ENCODE measurements around the gene HEMK1. TPM values are rescaled to one million over a fixed set of nuclear protein-coding genes. Genes with fewer than 3 reads are reported as not detected.

The HEMK1 gene
- total RNA-seq, 2 experiments from 2014 or later, result 97.4 to 102 TPM

DNA sequence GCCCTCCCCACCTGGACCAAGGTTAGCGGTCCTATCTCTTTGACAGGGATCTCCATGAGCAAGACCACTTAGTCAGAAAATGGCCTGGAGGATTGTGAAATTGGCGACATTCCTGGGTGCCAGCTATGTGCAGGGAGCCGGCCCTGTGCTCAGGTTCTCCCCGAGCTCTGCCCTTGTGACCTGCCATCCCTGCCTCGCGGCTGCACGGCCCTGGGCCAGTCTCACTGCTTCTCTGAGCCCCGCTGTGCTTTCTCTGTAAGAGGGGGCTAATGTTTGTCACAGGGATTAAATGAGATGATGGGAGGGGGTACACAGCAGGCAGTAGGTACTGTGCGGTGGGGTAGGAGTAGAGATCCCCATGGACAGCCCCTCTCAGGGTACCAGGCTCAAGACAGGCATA lies 16.7 kb upstream of the HEMK1 start:
- ATAC-seq (ENCODE audit: low read depth), result no peak
- no peaks in the 10 kb centered on the region for H3K36me3 Mint-ChIP-seq
- H3K27ac Mint-ChIP-seq, result no peak overlapping the region

GRCh38 chr3:50554553-50554952 lies 14.8 kb upstream of the HEMK1 start:
- Mint-ChIP-seq H3K36me3 (no peaks in the 10 kb centered on the region), H3K4me1 (peaks cover 3% of the 10 kb centered on the region), H3K4me3 (no peak overlapping the region), H3K27ac (no peak overlapping the region), H3K27me3 (no peaks in the 10 kb centered on the region), H3K9me3 (no peaks in the 10 kb centered on the region)
- POLR2A ChIA-PET, result interaction anchor here (0.9 to 2.5 kb wide), 2 partner anchors 17 to 57 kb away, joined by 3 to 7 read pairs; partner anchors contain the start of gene CISH
- DNase-seq (no peak), ATAC-seq (ENCODE audit: low read depth) (peak; percentile 37)

More for the DNA sequence above, 16.7 kb upstream of the HEMK1 start:
- Mint-ChIP-seq H3K9me3 (no peaks in the 10 kb centered on the region), H3K4me3 (no peak overlapping the region), H3K4me1 (peaks cover 3% of the 10 kb centered on the region), H3K27me3 (no peaks in the 10 kb centered on the region)
- POLR2A ChIA-PET, result interaction anchor here (2.3 to 2.5 kb wide), 2 partner anchors 14 to 17 kb away, joined by 9 to 10 read pairs; partner anchors contain the start of genes C3orf18 and HEMK1
- no peak for DNase-seq

- DNase-seq (no peak), ATAC-seq (ENCODE audit: low read depth) (no peak)
- Mint-ChIP-seq H3K9me3 (no peaks in the 10 kb centered on the region), H3K36me3 (peaks cover 1% of the 10 kb centered on the region), H3K27ac (no peak overlapping the region), H3K4me1 (peaks cover 1% of the 10 kb centered on the region), H3K27me3 (no peaks in the 10 kb centered on the region), H3K4me3 (no peak overlapping the region)
- POLR2A ChIA-PET, result interaction anchor here (0.9 to 4.6 kb wide), 4 partner anchors 9 to 53 kb away, joined by 3 to 37 read pairs (median 3); partner anchors contain the start of genes C3orf18 and HEMK1
Measured at GRCh38 chr3:50557106-50557505, 12.2 kb upstream of the HEMK1 start.

GRCh38 chr3:50557915-50558314 lies 11.4 kb upstream of the HEMK1 start:
- peaks cover 3% of the 10 kb centered on the region for H3K4me1 Mint-ChIP-seq
- H3K9me3 Mint-ChIP-seq, result no peaks in the 10 kb centered on the region
- no peak overlapping the region for H3K27ac Mint-ChIP-seq
- ATAC-seq (ENCODE audit: low read depth), result no peak
- H3K4me3 Mint-ChIP-seq, result no peak overlapping the region
- peaks cover 1% of the 10 kb centered on the region for H3K36me3 Mint-ChIP-seq
- no peaks in the 10 kb centered on the region for H3K27me3 Mint-ChIP-seq
- POLR2A ChIA-PET, result interaction anchor here (0.9 to 4.6 kb wide), 4 partner anchors 9 to 52 kb away, joined by 3 to 37 read pairs (median 3); partner anchors contain the start of genes C3orf18 and HEMK1
- DNase-seq, result no peak

DNA sequence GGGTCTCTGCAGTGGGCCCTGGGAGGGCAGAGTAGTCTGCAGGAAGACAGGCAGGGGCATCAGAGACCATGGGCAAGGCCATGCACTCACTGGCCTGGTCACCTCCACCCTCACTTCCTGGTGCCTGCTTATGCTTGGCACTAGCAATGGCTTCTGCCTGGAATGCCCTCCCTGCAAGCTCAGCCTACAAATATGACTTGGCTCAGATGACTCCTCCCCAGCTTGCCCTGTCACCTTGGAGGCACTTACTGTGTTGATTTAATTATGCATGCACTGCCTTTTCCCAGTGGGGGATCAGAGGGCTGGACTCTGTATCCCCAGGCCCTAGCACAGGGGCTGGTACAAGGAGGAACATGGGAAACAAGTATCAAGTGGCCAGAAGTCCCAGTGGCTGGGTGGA lies 9.6 kb upstream of the HEMK1 start:
- Mint-ChIP-seq H3K27me3 (no peaks in the 10 kb centered on the region), H3K36me3 (peaks cover 12% of the 10 kb centered on the region), H3K9me3 (no peaks in the 10 kb centered on the region), H3K4me1 (peaks cover 21% of the 10 kb centered on the region), H3K4me3 (no peak overlapping the region), H3K27ac (no peak overlapping the region)
- no peak for DNase-seq
- POLR2A ChIA-PET, result interaction anchor here (26.1 kb wide), 1 partner anchor 49 kb away, joined by 3572 read pairs; the partner anchor contains the start of genes CISH and MAPKAPK3
- no peak for ATAC-seq (ENCODE audit: low read depth)

GRCh38 chr3:50562861-50563260 lies 6.5 kb upstream of the HEMK1 start:
- Mint-ChIP-seq H3K27ac (peak overlapping the region; percentile 50), H3K4me1 (peaks cover 37% of the 10 kb centered on the region), H3K9me3 (no peaks in the 10 kb centered on the region), H3K36me3 (peaks cover 20% of the 10 kb centered on the region), H3K27me3 (no peaks in the 10 kb centered on the region), H3K4me3 (no peak overlapping the region)
- ATAC-seq (ENCODE audit: low read depth), result no peak
- DNase-seq, result no peak
- POLR2A ChIA-PET, result interaction anchor here (26.1 kb wide), 1 partner anchor 46 kb away, joined by 3572 read pairs; the partner anchor contains the start of genes CISH and MAPKAPK3

- POLR2A ChIA-PET, result interaction anchor here (26.1 kb wide), 1 partner anchor 45 kb away, joined by 3572 read pairs; the partner anchor contains the start of genes CISH and MAPKAPK3
- DNase-seq, result no peak
- H3K27ac Mint-ChIP-seq, result peak overlapping the region; percentile 61
- H3K4me1 Mint-ChIP-seq, result peaks cover 37% of the 10 kb centered on the region
- no peaks in the 10 kb centered on the region for H3K27me3 Mint-ChIP-seq
- no peak overlapping the region for H3K4me3 Mint-ChIP-seq
- ATAC-seq (ENCODE audit: low read depth), result no peak
- H3K36me3 Mint-ChIP-seq, result peaks cover 20% of the 10 kb centered on the region
- no peaks in the 10 kb centered on the region for H3K9me3 Mint-ChIP-seq
Measured at GRCh38 chr3:50563867-50564266, 5.5 kb upstream of the HEMK1 start.

GRCh38 chr3:50564321-50564720 lies 5.0 kb upstream of the HEMK1 start:
- H3K27ac Mint-ChIP-seq, result peak overlapping the region; percentile 61
- ATAC-seq (ENCODE audit: low read depth) (no peak), DNase-seq (no peak)
- H3K27me3 Mint-ChIP-seq, result no peaks in the 10 kb centered on the region
- no peak overlapping the region for H3K4me3 Mint-ChIP-seq
- H3K9me3 Mint-ChIP-seq, result no peaks in the 10 kb centered on the region
- POLR2A ChIA-PET, result interaction anchor here (26.1 kb wide), 1 partner anchor 44 kb away, joined by 3572 read pairs; the partner anchor contains the start of genes CISH and MAPKAPK3
- H3K36me3 Mint-ChIP-seq, result peaks cover 20% of the 10 kb centered on the region
- H3K4me1 Mint-ChIP-seq, result peaks cover 37% of the 10 kb centered on the region

GRCh38 chr3:50567011-50567385 lies 2.3 kb upstream of the HEMK1 start:
- H3K27me3 Mint-ChIP-seq, result no peaks in the 10 kb centered on the region
- peak overlapping the region; percentile 73 for H3K27ac Mint-ChIP-seq
- POLR2A ChIA-PET, result interaction anchor here (0.6 to 26.1 kb wide), 15 partner anchors 10 to 1863 kb away, joined by 3 to 3572 read pairs (median 7); partner anchors contain the start of genes CISH, CYB561D2, HYAL3 and MAPKAPK3
- H3K4me1 Mint-ChIP-seq, result peaks cover 53% of the 10 kb centered on the region
- H3K9me3 Mint-ChIP-seq, result no peaks in the 10 kb centered on the region
- peaks cover 38% of the 10 kb centered on the region for H3K36me3 Mint-ChIP-seq
- H3K4me3 Mint-ChIP-seq, result peak overlapping the region; percentile 96
- ATAC-seq (ENCODE audit: low read depth) (no peak), DNase-seq (no peak)

- H3K36me3 Mint-ChIP-seq, result peaks cover 42% of the 10 kb centered on the region
- H3K4me3 Mint-ChIP-seq, result peak within 1 kb of the TSS; percentile 96
- ATAC-seq (ENCODE audit: low read depth) (peak; percentile 80), DNase-seq (peak; percentile 96)
- no peaks in the 10 kb centered on the region for H3K9me3 Mint-ChIP-seq
- POLR2A ChIA-PET, result interaction anchor here (0.7 to 26.1 kb wide), 19 partner anchors 10 to 332 kb away, joined by 3 to 3572 read pairs (median 7); partner anchors contain the start of genes CISH, CYB561D2, HYAL3 and MAPKAPK3
- H3K4me1 Mint-ChIP-seq, result peaks cover 59% of the 10 kb centered on the region
- no peaks in the 10 kb centered on the region for H3K27me3 Mint-ChIP-seq
- H3K27ac Mint-ChIP-seq, result peak within 1 kb of the TSS; percentile 96
Measured at GRCh38 chr3:50567386-50568167, 1.7 kb upstream of the HEMK1 start, which contains the start of gene C3orf18. C3orf18 (minus strand) TSS chr3:50567747; CDS start chr3:50565699, 2,048 bp downstream.

- Mint-ChIP-seq H3K4me3 (peak overlapping the region; percentile 96), H3K4me1 (peaks cover 63% of the 10 kb centered on the region), H3K27ac (peak overlapping the region; percentile 99), H3K9me3 (no peaks in the 10 kb centered on the region), H3K27me3 (no peaks in the 10 kb centered on the region), H3K36me3 (peaks cover 37% of the 10 kb centered on the region)
- ATAC-seq (ENCODE audit: low read depth) (no peak), DNase-seq (no peak)
- POLR2A ChIA-PET, result interaction anchor here (0.7 to 26.1 kb wide), 11 partner anchors 10 to 929 kb away, joined by 3 to 3572 read pairs (median 17); partner anchors contain the start of genes CISH, CYB561D2, DCAF1 and MANF
Measured at GRCh38 chr3:50570508-50571279, 1.4 kb downstream of the HEMK1 start.

DNA sequence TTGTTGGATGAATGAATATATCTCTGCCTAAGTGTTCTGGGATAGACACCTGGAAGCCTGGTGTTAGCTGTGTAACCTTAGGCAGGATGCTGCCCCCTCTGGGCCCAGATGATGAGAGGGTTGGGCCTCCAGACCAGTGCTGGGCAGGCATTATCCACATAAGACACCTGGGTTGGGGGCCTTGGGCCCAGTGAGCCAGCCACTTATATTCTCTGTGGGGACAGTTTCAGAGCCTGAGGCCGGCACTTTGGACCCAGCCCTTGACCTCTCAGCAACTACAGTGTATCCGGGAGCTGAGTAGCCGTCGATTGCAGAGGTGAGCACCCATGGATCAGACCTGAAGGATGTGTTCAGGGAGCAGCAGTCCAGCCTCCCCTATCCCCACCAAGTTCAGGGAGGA lies 2.2 kb downstream of the HEMK1 start:
- Mint-ChIP-seq H3K27ac (peak overlapping the region; percentile 99), H3K36me3 (peaks cover 38% of the 10 kb centered on the region), H3K27me3 (no peaks in the 10 kb centered on the region), H3K9me3 (no peaks in the 10 kb centered on the region), H3K4me3 (peak overlapping the region; percentile 96), H3K4me1 (peaks cover 62% of the 10 kb centered on the region)
- DNase-seq (no peak), ATAC-seq (ENCODE audit: low read depth) (no peak)
- POLR2A ChIA-PET, result interaction anchor here (1.1 to 26.1 kb wide), 7 partner anchors 11 to 232 kb away, joined by 3 to 3572 read pairs (median 48); partner anchors contain the start of genes CISH, MAPKAPK3 and RASSF1
